SW480 (cell line): Measurements from ENCODE around the gene DOK4.
A peak's percentile ranks its signal among the peaks of the same experiment; 100 is the strongest.

Experiments
- DNase-seq: peaks from one replicate; pipeline ENCODE4 v3.0.0-alpha.2; 2016; ENCODE audit warnings: low spot score

The DOK4 gene

DNA sequence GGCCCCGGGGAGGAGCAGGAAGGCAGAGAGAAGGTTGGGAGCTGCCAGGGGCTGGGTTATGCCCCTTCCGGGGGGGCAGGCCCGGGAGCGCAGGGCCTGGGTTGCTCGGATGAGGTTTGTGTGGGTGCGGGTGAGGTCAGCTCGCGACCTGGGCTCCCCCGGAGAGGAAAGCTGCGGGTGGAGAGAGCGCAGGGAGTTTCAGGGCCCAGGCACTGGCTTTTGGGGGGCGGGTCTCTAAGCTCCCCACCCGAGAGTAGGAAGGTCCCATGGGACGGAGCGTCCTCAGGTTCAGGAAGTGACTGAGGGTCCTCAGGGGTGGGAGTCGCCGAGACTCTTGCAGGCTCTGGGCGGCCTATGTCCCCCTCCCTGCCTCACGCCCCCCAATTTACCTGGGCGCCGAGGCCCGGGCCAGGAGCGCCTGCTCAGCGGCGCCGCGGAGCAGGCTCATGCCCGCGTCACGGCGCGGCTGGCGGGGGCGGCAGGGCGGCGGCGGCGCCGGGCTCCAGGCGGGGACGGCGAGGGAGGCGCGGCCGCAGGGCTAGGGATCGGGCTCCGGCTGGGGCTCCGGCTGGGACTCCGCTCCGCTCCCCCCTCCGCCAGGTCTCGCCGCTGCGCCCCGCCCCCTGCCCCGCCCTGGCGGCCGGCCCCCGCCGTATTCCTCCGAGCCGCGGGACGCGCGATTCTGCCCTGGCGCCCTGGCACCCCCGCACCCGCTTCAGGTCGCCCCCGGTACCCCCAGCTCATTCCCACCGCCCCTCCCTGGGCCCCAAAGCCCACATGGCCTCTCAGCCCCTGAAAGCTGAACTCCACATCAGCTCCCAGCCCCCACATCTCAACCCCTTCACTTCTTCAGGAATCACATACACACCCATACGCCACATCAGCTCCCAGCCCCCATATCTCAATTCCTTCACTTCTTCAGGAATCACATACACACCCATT is at the start of gene DOK4:
Gene DOK4, minus strand, starts transcription at position 578 of the 942 bp plus-strand sequence. CDS start 6,986 bp downstream, outside the sequence.
- peak; percentile 72 for DNase-seq

DNA sequence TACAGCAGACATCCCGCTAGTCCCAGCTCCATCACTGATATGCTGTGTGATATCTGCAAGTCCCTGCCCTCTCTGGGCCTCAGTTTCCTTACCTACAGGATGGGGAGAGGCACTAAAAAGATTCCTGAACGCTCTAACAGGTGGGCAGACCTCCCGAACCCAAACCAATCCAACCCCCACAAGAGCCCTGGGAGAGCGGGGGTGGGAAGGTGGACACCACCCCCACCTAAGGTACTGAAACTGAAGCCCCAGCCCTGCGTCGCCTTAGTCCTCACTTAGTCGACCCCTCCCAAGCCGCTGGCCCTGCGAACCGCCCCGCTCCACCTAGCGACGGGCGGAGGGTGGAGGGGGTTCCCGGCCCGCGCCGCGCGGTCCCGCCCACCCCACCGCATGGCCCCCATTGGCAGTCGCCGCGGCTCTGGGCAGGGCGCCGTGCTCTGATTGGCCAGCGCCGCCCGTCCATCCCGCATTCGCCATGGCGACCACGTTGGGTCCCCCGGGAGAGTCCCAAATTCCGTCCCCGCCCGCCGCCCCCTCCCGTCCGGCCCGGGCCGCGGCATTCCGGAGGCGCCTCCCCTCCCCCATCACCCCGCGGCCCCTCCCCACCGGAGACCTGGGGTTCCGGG is 49.5 kb upstream of the DOK4 start:
- peak; percentile 82 for DNase-seq

DNA sequence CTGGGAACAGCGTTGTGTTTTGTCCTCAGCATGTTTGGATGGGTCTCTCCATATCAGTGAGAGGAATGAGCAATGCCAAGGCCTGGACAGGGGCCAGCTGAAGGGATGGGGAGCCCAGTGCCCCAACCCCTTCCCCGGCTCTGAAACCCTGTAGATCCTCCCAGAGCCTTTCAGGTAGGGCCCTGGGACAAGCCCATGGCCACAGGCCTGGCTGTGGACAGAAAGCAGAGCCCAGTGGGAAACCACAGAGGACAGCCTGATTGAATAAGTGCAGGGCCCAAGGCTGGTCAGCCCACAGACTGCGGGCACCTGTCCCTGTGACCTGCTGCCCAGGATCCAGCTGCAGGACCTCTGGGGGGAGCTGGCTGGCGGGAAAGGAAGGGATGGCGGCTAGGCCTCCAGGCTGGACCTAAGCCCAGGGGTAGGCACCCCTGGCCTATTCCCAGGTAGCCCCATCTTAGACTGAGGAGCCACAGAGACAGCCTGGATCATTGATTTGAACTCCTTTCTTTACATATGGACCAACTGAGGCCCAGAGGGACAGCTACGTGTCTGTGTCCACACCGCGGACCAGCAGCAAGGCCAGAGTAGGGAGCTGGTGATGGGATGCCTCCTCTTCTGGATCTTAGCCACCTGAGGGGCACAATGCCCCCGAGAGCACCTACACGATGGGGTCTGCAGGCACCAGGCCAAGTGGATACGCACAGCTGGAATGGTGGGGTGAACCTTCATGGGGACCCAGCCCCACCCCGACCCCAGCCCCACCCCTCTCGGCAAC is 48.8 kb upstream of the DOK4 start:
- DNase-seq = no peak

DNA sequence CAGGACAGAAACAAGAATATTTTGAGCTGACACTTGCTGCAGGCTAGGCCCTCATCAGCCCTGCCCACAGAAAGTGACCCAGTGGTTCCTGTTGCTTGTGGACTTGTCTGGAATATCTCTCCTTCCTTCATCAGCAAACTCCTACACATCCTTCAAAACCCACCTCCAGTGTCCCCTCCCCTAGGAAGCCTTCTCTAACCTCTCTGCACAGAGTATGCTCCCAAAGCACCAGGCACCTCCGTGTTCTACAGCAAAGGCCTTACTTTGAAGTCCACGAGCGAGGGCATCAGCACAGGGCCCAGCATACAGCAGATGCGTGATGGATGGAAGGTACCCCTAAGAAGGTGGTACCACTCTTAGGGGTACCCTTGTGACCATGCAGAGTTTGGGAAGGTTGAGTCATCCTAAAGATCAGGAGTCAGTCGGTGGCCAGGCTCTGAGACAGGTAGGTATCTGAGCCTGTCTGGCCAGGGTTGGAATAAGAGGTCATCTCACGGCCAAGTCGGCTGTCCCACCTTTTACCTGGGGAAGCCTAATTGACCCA is 48.1 kb upstream of the DOK4 start:
- no peak for DNase-seq

DNA sequence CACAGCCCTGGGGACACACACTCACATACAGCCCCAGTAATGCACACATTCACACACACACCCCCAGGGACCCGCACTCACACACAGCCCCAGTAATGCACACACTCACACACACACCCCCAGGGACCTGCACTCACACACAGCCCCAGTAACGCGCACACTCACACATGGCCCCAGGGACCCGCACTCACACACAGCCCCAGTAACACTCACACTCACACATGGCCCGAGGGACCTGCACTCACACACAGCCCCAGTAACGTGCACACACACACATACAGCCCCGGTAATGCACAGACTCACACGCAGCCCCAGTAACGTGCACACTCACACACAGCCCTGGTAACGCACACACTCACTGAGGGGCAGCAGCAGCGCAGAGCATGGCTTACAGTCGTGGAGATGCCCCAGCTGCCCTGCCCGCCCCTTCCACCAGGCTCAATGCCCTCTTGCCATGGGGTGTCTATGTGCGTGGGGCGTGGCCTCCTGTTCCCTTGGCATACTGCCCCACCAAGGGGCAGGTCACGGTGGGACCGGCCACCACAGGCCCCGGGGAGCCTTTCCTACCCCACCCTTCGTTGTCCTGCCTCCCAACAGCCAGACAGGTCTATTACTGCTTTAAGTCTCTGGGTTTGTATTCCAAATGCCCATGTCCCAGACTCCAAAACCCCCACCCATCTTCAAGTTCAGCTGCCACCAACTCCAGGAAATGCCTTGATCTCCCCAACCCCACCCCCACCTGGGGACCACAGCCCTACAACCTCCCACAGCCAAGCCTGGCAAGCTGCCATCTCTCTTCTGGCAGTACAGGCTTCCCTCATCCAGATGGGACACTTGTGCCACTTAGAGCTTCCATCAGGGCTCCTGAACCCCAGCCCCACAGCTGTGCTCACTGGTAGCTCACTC is 47.4 kb upstream of the DOK4 start:
- no peak for DNase-seq

DNA sequence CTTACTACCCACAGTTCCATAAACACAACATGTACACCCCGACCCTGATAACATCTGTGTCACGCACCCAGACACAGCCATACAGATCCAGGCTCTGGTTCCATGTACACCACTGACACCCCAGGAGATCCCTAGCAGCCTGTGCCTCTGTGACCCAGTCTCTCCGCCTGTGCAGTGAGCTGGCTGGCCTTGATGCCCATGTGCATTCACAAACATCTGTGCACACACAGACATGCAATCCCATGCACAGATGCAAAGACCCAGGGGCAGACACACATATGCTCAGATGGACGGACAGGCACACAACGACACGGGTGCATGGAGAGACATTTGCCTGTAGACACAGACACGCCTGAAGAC is 46.0 kb upstream of the DOK4 start:
- no peak for DNase-seq

DNA sequence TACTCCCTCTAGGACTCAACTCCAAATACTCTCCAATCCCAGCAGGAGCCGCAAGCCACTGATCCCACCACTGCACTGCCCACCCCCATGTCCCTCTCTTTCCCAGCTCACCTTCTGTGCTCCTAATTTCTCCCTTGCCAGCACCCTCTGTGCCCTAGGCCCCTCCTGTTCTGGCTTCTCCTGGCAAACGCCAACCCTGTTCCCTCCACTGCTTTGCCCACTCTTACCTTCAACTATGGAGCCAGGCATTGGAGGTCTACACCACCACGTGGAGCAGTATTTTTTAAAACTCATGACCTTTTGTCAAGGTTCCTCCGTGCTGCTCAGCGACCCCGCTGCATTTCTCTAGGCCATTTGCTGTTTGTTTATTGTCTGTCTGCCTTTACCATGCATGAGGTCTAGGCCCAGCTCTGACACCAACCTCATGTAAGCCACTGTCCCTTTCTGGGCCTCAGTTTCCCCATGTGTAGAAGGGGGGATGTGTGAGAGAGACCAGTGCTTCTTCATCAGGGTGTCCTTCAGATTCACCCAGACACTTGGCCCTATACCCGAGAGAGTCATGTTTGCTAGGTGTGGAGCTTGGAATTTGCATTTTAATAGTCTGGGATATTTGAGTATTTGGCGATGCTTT is 45.5 kb upstream of the DOK4 start:
- no peak for DNase-seq

DNA sequence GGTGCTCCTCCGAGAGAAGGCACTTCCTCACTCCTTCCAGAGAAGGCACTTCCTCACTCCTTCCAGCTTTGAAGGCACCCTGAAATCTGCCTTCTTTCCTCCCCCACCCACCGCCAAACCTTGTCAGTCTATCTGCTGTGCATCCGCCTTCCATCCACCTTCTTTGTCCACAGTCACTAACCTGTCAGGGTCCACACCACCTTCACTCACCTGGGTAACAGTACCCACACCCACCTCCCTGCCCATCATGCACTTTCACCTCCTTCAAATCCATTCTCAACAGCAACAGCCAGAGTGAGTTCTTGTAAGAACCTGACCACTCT is 44.9 kb upstream of the DOK4 start:
- DNase-seq = no peak

DNA sequence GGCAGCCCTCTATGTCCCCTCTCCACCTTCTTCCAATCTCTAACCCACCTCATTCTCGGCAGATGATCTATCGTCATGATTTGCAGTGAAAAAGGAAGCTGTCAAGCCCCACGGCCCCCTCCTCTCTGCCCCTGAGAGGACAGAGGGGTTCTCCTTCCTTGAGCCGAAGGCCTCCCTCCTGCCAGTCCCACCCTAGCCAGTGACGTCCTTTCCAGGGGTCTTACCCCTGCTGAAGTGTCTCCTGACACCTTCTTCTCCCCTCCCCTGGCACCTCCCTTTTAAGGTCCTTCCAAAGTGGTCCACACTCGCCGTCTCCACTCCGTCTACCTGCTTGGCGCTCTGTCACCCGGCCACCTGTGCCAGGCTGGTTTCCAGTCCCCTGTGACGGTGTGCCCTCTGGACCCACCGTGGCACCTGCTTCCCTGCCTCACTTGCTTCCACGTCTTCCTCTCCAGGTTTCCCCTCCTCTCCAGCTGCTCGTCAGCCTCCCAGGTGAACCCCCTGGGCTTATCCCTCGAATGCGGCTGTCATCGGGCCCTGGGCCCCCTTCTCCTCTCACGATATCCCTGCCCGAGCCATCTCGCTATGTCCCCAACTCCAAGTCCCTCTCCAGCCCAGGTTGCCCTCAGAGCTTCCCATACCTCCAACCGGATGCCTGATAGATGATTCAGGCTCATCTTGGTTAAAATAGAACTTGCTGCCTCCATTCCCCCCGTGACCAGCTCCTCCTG is 44.4 kb upstream of the DOK4 start:
- DNase-seq = no peak

DNA sequence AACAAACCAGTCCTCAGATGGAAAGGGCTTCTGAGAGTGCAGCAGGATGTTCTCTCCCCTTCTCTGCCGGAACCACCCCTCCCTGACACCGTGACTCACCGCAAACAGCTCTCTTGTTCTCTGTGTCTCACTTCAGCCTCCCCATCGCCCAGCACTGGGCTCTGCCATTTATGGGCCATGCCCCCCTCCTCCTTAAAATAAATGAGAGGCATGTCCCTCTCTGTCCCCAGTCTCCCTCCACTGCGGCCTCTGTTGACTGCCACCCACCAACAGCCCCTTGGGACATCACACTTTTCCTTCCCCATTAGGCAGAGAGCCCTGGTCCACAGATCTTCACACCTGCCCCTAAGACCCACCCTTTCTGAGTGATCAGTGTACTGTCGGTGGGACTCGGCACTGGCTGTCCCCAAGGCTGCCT is 43.8 kb upstream of the DOK4 start:
- DNase-seq = peak; percentile 70

DNA sequence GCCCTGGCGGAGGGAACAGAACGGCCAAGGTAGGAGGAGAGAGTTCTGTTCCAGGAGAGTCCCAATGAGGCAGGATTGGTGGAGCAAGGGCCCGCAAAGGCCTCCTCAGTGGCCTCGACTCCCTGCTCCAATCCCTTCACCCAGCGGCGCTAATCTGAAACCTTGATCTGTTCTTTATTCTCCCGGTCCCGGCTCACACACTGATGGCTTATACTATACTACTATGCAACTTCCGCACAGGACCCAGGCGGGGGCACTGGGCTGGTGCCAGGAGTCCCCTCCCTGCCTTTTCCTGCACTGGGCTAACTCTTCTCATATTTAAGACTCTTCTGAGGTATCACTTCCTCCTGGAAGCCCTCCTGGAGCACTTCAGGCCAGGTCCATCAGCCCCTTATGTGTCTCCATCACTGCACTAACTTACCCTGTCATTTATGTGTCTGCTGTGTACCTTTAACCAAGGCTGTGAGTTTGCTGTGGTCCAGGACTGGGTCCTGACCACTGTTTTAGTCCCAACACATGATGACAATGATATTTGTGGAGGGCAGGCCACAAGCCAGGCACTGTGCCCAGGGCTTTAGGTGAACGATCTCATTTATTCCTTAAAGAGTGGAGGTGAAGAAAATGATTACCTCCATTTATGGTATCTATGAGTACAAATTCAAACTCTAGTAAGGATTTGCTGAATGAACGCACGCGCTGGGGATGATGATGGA is 43.3 kb upstream of the DOK4 start:
- DNase-seq = no peak

DNA sequence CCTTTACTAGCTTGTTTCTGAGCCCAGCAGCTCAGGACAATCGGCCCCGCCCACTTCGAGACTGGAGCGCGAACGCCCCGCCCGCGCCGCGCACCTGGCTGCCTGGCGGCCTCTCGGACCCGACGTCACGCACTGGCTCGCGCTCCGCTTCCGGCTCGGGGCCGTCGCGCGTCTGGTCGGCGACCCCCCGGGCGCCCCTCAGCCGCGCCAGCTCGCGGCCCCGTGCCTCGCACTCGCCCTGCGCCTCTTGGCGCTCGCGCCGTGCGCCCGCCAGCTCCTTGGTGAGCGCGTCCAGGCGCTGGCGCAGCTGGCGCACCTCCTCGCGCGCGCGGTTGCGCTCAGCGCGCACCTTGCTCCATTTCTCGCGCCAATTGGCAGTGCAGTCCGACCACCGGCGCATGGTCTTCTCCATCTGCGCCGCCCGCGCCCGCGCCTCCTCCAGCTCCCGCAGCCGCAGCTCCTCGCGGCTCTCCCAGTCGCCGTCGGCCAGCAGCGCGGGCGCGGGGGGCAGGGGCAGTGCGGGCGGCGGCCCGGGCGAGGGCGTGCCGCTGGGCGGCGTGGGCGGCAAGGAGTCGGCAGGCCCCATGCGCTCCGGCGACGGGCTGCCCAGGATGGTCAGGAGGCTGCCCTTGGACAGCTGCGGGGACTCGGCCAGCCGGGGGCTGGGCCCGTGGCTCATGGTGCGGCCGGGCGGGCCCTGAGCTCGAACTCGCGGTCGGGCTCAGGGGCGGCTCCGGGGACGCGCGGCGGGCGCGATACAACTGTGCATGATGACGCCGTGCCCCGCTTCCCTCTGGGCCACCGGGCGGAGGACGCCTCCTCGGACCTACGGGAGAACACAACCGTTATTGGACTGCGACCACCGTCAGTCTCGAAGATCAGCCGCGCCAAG is 42.5 kb upstream of the DOK4 start:
- peak; percentile 46 for DNase-seq

DNA sequence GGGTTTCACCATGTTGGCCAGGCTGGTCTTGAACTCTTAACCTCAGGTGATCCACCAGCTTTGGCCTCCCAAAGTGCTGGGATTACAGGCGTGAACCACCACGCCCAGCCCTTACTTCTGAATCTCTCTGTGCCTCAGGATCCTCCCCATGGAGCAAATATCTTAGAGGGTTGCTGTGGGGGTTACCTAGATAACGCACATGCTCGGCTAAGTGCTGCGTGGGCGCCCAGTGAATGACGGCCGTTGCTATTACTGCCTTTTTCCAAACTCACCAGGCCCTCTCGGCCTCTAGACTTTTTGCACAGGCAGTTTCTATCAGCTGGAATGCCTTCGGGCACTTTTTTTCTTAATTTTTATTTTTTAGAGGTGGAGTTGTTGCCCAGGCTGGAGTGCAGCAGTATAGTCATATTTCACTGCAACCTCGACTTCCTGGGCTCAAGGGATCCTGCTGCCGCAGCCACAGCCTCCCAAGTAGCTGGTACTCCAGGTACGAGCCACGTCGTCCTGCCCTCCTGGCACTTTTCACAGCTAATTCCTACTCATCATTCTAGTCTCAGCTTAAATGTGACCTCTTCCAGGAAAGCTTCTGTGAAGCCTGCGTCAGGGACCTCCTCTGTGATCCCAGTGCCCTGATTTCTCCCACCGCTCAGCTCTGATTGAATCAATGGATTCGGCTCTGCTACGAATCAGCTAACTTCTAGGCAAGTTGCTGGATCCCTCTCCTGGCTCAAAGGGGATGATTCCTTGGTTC is 41.5 kb upstream of the DOK4 start:
- DNase-seq = no peak

DNA sequence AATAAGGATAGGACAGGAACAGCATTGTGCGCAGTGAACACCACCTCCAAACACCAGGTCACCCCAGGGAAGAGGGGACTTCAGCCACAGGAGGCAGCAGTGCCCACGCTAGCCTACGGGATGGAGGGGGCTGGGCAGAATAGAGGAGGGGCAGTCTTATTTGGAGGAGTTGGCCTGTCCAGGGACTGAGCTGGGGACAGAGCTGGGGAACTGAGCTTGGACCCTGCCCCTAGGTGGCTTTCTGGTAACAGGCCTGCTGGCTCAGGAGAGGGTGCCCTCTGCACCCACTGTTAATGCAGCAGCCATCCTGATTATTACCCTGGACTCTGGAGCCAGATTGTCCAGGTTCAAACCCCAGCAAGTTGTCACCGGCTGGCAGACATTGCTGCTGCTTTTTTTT is 40.7 kb upstream of the DOK4 start:
- DNase-seq = no peak

DNA sequence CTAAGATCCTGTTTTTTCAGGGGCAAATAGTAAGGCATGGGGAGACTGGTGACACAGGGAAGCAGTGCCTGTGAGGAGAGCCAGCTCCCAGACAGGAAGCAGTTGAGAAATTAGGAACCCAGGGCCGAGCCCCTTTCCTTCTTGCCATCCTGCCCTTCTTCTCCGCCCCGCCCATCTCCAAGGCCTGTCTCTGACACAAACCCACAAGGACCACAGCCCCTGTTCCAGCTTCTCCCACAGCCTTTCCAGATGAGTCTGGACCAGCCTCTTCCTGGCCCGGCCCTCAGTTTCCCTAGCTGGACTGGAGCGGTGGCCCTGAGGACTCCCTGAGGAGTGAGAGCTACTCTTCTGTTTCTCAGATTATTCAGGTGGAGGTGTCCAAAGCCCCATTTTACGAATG is 40.2 kb upstream of the DOK4 start:
- no peak for DNase-seq

DNA sequence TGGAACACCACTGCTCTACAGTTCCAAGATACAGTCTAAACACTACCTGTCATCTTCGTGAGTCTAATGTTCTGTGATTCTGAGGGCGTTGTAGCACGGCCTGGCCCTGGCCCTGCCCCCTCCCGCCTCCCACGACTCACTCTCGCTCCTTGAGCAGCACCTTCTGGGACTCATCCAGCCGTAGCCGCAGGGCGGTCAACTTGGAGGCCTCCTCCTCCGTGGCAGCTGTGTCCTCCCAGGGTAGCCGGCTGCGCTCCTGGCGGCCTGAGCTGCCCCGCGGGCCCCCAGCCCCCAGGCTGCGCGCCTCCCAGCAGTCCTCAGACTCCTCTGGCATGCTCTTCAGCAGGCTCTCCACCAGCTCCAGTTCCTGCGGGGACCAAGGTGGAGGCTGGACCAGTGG is 39.5 kb upstream of the DOK4 start:
- no peak for DNase-seq

DNA sequence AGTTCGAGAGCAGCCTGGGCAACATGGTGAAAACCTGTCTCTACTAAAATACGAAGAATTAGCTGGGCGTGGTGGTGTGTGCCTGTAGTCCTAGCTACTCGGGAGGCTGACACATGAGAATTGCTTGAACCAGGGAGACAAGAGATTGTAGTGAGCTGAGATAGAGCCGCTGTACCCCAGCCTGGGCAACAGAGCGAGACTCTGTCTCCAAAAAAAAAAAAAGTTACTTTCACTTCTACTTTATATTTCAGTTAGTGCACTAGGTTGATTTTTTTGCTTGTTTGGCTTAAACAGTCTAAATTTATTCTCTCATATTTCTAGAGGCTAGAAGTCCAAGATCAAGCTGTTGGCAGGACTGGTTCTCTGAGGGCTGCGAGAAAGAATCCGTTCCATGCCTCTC is 36.7 kb upstream of the DOK4 start:
- no peak for DNase-seq

DNA sequence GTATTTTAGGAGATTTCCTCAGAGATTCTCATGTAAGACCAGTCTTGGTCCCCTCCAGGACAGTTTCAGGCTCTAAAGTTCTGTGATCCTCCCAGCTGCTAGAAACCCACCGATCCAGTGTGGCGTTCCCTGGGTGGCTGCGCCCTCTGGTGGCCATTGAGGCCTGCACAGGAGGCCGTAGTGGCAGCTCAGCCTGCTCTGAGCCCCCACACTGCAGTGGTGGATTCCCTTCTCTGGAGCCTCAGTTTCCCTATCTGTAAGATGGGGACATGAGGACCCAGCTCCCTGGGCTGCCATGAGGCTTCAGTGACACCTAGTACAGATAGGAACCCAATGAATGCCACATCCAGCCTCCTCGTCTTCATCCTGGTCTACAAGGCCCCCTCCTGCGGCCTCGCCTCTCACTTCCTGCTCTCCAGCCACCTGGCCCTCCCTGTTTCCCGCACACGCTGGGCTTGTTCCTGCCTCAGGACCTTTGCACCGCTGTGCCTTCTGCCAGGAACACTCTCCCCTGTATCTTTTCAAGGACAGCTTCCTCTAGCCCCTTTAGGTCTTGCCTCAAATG is 33.6 kb upstream of the DOK4 start:
- DNase-seq = peak; percentile 23
